Measurements from ENCODE around the gene GNB1L. TPM values are rescaled to one million over a fixed set of nuclear protein-coding genes. Genes with fewer than 3 reads are reported as not detected.

GNB1L gene, protein sequence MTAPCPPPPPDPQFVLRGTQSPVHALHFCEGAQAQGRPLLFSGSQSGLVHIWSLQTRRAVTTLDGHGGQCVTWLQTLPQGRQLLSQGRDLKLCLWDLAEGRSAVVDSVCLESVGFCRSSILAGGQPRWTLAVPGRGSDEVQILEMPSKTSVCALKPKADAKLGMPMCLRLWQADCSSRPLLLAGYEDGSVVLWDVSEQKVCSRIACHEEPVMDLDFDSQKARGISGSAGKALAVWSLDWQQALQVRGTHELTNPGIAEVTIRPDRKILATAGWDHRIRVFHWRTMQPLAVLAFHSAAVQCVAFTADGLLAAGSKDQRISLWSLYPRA
- 10.7 and 14.6 TPM in 2 replicates for polyA plus RNA-seq (2014; cell fraction: cytosol; rRNA removed)
- polyA plus RNA-seq (2014; cell fraction: nucleus; rRNA removed) = 7.8 and 8.6 TPM in 2 replicates

DNA sequence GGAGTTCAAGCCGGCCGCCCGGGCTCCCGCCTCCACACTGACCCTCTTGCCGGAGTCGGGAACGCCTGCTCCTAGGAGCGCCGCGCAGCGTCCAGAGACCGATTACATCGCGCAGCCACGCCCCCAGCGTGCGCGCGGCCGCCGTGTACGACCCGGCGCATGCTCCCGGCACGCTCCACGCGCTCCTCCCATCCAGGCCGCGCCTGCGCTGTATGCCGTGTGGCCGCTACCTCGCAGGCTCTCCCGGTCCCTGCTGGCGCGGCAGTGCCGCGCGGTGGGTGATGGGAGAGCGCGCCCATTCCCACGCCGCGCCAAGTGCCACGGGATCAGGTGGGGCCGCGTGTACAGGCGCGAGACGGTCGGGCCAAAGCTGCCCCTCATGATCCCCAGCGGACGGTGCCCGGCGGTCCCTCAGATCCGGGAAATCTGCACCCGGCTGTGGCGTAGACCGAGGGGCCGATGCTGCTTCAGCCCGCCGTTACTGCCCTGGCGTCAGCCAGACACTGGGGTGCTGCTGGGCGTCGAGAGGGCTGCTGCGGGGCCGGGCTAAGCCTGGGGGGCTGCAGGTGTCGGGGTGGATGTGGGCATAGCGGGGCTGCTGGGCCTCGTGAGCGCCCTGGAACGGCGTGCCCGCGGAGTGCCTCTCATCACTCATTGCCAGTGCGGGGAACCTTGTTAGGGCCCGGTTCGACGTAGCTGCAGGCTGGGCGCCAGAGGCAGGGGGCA lies at the start of gene GNB1L, which contains the start of gene RTL10:
Gene GNB1L, minus strand, starts transcription at position 97 of the 726 bp plus-strand sequence. CDS start 33,519 bp downstream, outside the sequence.
Gene RTL10, minus strand, starts transcription at position 97 of the 726 bp plus-strand sequence. CDS start 2,613 bp downstream, outside the sequence.
- DNase-seq (ENCODE audit: low spot score) = peak; percentile 95

DNA sequence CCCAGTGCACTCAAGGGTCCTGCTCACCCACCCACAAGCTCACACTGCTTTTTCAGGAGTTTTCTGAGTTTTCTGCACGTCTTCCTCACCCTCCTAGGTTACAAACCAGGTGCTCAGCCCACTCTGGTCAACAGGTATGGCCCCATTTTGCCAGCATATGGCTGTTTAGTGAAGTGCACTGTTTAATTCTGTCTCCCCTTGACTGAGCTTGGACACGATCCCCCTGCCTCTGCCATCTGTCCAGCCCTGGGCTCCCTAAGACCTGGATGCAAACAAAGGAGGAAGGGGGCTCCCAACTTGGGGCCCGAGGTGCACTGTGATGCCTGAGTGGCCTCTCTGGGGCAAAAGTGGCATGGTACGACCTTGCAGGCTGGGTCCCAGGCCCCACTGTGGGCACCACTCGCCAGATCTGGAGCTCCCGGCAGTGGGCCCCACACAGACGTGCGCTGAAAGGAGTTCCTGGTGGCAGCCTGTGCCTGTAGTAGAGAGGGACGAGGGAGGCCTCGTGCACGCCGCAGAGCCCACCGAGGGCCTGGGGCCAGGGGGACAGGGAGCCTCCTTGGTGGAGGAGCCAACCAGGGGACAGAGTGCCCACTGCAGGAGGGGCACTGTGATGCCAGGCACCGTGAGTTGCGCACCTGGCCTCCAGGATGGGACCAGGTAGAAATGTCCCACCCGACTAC lies 49.6 kb upstream of the GNB1L start:
- DNase-seq (ENCODE audit: low spot score) = no peak

DNA sequence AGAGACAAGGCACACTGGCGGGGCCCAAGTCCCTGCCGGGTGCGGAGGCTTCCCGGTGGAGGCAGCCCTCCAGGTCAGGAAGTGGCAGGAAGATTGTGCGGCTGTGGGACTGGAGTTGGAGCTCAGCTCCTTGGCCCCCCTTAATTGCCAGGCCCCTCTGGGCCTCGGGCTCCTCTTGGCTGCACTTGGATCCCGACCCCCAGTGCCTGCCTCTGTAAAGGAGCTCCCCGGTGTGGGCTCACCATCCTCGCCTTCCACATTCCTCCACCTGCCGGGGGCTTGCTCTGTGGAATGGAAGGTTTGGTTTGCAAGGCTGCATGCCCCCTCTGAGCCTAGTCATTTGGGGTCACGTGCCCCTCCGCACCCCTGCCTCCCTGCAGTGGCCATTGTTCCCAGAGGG lies 48.8 kb upstream of the GNB1L start:
- no peak for DNase-seq (ENCODE audit: low spot score)

DNA sequence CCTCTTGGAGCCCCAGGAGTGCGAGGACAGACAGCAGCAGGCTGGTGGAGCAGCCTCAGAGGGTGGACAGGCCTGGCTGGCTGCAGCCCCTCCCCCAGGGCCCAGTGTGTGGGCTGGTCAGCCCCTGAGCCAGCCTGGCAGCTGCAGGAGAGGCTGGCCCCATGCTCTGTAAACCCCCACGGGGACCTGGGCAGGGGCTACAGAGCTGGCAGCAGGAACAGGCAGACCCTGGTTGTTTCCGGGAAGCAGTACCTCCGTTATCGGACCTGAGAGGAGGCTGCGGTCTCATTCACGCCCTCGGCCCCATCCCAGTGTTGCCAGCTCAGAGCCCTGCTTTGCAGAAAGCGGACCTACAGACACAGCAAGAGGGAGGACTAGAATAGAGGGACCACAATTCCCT lies 48.4 kb upstream of the GNB1L start:
- DNase-seq (ENCODE audit: low spot score) = no peak

DNA sequence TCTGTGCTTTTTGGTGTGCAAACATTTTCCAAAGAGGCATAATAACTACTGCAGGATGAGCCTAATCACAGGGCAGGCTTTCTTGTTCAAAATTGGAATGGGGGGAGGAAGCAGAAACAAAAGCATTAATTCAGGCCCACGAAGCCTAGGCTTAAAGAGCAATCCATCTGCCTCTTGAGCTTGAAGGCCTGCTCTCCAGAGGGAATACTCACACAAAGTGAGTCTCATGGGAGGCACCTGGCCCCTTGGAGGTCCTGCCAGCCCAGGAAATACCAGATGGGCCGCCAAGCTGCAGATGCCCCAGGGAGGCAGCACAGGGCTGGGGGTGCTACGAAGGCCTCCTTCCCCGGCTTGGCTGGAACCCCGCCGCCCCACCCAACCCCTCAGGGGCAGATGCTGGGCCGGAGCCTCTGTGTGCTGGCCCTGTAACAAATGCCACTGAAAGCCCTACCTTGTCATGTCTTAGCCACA lies 47.6 kb upstream of the GNB1L start:
- DNase-seq (ENCODE audit: low spot score) = no peak

DNA sequence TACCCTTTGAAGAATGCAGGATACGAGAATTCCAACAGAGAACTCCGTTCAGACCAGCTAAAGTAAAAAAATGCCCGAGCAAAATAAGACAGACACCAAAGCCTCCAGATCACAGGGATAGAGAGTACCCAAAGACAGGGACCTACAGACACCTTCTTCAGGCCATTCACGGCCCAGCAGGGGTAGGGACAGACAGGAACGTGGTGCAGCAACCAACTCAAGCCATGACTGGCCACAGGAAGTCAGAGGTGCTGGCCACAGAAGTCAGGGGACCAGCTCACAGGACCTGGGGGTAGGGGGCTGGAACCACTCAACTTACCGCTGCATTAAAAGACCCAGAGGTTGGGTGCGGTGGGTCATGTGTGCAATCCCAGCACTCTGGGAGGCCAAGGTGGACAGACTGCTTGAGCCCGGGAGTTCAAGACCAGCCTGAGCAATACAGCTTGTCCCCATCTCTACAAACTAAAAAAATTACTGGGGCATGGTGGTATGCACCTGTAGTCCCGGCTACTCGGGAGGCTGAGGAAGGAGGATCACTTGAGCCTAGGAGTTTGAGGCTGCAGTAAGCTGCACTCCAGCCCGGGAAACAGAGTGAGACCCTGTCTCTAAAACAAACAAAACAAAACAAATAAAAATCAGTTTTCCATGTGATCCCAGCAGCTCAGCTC lies 47.0 kb upstream of the GNB1L start:
- DNase-seq (ENCODE audit: low spot score) = no peak

DNA sequence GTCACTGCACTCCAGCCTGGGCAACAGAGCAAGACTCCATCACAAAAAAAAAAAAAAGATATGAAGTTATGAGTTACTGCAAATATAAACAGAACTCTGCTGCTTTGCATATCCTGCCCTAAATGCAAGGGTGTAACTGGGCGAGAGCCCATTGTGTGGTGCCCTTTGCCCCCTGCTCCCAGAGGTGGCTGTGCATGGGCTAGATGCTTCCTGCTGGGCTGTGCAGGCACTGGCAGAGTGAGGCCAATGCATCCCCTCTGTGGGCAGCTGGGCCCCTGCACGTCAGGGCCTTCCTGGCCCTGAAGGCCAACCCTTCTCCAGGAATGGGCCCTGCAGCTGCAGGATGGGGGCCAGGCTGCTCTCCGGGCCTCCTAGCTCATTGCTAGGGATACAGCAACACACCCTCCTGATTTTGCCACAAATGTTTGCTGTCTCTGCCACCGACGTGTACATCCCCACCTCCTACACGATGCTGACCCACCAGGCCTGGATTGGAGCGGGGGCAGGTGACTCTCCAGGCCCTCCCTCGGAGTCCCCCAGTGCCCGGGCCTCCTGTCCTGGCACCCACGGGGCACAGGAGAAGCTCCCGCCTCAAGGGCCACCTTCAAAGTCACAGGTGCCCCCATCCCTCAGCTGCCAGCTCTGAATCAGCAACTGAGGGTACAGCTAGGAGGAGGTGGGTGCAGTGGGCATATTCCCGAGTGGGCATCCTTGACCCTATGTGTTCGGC lies 46.2 kb upstream of the GNB1L start:
- DNase-seq (ENCODE audit: low spot score) = no peak

DNA sequence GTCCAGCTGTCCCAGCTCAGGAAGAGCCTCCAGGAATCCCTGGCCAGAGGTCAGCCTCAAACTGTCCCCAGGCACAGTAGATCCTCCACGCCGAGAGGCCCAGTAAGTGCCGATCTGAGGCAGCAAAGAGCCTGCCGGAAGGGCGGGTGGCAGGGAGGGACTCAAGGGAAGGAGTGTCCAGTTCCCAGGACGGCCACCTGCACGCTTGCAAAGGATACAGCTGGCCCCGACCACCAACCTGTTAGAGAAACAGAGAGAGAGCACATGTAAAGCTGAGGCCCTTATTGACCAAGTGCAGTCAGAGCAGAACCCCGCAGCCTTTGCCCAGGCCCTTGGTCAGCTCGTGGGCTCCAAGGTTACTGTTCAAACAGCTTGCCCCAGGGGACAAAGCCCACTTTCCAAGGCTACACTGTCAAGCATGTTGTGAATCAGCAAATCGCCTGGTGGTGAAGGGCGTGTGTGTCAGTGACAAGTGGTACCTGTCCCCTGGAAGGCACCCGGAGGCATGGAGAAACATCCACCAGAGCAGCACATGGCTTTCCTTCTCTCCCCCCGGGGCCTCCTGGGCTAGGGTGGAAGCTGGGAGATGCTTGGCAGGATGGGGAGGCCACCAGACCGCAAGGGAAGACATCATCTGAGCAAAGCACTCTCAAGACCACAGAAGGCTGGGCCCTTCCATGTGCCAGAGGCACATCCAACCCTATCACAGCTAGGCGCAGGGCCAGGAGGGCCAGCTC lies 44.3 kb upstream of the GNB1L start:
- DNase-seq (ENCODE audit: low spot score) = no peak

DNA sequence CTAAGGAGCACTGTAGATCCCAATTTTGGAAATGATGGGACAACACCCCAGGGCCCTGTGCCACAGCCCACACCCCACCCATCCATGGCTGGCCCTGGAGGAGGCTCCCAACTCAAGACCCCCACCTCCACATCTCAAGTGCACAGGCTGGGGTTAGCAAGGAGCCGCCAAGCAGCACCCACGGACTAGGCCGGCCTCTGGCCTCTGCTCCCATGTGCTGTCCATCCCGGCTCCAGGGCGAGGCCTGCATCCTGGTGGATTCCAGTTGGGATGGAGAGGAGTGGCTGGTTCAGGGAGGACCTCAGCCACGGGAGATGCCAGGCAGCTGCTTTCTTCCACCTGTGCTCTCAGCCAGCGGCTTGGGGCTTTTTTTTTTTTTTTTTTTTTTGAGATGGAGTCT lies 43.5 kb upstream of the GNB1L start:
- DNase-seq (ENCODE audit: low spot score) = no peak

DNA sequence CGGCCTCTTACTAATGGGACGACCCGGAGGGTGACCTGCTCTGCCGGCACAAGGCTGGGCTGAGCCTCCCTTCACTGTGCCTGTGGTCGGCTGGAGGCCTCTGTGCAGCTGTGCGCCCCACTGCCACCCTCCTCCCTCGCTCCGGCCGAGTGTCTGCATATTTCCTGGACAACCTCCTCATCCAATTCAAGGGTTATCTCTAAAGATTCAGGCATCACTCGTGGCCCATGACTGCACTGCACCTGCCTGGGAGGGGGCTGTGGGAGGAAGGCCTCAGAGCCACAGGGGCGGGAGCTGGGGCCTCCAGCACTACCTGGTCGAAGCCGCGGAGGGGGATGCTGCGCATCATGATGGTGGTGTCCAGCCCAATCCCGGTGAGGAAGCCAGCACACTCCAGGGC lies 43.1 kb upstream of the GNB1L start:
- DNase-seq (ENCODE audit: low spot score) = no peak

DNA sequence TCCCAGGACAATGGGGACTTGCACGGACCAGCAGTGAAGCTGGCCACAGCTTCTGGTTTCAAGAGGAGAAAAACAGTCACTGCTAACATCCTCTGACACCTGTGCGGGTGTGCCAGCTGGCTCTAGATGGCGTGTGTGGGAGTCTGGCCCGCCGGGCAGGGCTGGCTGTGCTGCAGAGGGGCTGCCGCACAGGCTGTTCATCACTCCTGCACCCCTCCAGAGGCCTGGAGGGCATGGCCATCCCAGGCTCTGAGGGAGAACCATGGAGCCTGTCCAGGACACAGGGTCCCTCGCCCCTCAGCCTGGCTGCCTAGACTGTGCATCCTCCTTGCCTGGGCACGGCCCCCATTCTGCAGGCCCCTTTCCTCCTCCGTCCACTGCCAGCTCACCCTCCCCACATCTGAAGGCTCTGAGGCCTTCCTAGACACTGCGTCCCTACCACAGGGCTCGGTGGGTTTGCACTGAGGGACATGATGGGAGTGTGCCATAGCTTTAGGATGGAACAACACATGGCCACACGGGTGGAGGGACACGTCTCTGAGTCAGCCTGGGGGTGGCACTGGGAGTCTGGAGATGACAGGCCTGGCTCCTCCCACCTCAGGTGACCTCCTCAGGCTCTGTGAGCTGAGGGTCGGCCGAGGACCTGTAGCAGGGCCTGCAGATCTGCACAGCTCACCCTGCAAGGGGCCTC lies 42.1 kb upstream of the GNB1L start:
- DNase-seq (ENCODE audit: low spot score) = no peak

DNA sequence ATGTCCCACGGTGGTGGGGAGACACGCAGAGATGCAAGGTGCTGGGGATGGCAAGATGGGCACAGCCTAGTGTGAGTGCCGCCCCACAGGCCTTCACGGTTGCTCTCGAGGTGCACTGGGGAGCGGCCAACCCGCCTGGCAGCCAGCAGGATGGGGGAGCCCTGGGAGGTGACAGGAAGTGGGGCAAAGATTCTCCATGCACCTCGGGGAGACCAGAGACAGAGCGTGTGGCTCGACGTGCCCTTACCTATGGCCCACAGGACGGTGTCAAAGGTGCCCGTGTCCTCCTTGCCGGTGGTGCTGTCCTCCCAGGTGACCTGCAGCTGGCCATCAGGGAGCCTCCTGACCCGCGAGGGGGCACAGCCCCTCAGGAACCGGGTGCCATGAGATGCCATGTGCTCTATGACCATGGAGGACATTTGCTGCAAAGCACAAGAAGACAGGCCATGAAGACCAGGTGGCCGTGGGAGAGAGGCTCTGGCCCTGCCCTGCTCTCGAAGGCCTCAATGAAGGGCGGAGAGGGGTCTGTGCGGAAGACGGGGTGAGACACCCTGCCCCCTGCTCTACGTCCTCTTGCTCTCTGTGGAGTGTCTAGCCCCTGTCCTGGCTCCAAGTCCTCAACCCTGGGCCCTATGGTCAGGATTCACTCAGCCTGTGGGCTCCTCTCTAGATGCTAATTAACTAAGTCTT lies 40.6 kb upstream of the GNB1L start:
- DNase-seq (ENCODE audit: low spot score) = no peak

DNA sequence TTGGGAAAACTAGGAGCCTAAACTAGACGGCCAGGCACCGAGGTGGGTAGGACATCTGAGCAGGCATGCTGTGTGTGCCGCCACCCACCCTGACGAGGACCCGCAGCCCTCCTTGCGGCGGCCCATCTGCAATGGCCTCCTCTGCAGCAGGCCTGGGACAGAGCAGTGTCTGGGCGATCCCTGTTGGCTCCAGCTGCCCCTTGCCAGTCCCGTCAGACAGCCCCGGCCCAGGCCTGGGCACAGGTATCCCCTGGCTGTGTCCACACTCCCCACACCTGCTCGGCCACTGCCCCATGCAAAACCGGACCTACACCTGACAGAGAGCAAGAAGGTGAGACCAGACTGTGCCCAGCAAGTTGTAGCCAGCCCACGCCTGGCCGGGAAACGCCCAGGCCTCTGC lies 38.7 kb upstream of the GNB1L start:
- no peak for DNase-seq (ENCODE audit: low spot score)

DNA sequence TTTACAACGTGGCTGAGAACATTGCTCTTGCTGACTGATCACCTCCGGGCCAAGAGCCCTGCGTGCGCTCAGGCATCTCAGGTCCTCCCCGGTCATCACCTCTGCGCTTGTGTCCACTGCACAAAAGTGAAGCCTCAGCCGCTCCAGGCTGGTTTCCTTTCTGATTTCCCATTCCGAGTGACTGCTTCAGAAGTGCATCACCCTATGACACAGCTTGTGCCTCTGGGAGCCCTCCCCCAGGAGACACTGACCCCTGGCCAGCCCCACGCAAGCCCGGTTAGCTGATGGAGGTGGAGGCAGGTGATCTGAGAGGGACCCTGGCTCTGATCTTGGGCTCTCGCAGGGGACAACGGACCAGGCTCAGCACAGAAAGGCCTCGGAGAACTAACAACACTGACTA lies 38.3 kb upstream of the GNB1L start:
- DNase-seq (ENCODE audit: low spot score) = no peak

DNA sequence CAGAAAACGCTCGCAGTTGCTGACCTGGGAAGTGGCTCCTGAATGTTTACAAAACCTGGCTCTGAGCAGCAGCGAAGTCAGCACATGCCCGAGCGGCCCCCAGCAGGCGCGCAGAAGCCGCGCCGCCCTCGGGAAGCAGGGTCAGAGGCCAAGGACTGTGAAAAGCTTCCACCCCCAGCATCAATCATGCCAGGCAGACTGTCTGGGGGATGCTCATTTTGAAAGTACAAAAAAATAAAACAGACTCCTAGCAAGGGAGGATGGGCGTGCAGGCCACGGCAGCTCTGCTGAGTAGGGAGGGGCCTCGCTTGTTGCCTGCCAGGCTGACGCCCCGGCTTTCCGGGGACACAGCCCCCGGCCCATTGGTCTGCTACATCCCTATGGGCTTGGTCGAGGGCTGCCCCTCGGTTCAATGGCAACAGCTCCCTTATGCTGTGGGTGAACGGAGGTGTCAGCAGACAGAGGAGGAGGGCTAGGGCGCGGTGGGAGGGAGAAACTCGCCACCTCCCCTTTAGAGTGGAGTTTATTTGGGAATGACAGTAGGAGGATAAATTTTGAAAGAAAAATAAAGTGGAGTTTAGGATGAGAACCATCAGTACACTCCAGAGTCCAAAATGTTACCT lies 37.7 kb upstream of the GNB1L start:
- peak; percentile 62 for DNase-seq (ENCODE audit: low spot score)

DNA sequence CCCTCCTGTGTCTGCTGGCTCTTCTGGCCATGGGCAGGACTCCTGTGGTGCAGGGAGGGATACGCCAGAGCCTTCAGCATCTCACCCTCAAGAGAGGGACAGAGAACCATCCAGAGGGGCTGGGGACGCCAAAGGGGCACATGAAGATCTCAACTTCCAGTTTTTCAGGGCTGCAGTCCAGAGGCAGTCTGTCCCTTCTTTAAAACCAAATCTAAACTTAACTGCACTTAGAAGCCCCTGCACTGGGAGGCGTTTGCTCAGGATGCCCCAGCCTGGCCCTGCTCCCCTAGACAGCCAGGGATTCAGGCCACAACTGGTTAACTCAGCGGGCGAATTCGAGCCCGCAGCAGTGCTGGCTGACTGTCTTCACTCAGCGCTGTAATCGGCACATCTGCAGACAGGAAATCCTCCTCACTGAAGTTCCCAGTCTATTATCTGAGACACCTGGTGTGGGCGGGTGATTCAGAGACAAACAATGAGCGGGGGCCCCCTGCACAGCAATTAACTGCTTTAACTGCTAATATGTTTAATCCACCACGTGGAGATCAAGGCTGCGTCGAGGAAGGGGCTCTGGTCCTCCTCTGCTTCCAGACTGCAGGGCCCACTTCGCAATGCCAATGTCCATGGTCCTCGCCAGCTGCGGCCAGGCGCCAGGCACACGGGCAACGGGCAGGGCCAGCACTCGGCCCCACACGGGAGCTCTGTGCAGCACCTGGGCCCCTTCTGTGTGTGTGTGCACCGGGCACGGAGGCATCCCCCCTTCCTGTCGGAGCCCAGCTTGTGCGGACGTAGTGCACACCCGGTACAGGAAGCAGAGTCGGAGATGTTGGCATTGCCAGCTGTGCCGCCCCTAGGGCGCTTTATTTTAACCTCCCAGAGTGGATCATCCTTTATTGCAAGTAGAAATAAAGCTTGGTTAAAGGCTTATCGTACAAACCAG lies 36.9 kb upstream of the GNB1L start:
- peak; percentile 72 for DNase-seq (ENCODE audit: low spot score)

All from SK-N-DZ (cell line).